Endodermal cell (in vitro differentiated cells): ENCODE measurements around the gene VDR. TPM values are rescaled to one million over a fixed set of nuclear protein-coding genes. Genes with fewer than 3 reads are reported as not detected.
A peak's percentile ranks its signal among the peaks of the same experiment; 100 is the strongest.

Experiments
- DNase-seq: peaks from one replicate; pipeline ENCODE4 v3.0.0-alpha.2; 2017
- H3K27ac ChIP-seq: 2 replicates; pipeline ENCODE4 v1.5.1; 2013; ENCODE audit warnings: mild to moderate bottlenecking, low read depth, low read length, moderate library complexity
- H3K27me3 ChIP-seq: 2 replicates; pipeline ENCODE4 v1.6.1; 2013; ENCODE audit warnings: mild to moderate bottlenecking, low read length, moderate library complexity; ENCODE audit not compliant: insufficient read depth, control insufficient read depth, poor library complexity, severe bottlenecking
- H3K36me3 ChIP-seq: 2 replicates; pipeline ENCODE4 v1.7.0; 2013; ENCODE audit warnings: mild to moderate bottlenecking, low read length, moderate library complexity; ENCODE audit not compliant: control insufficient read depth, insufficient read depth
- H3K4me1 ChIP-seq: one replicate; pipeline ENCODE4 v1.7.0; 2013; ENCODE audit warnings: low read length; ENCODE audit not compliant: control insufficient read depth, insufficient read depth
- H3K4me3 ChIP-seq: 2 replicates; pipeline ENCODE4 v1.5.1; 2013; ENCODE audit warnings: mild to moderate bottlenecking, low read length, moderate library complexity
- H3K9ac ChIP-seq: 2 replicates; pipeline ENCODE4 v1.6.1; 2013; ENCODE audit warnings: mild to moderate bottlenecking, low read length, moderate library complexity; ENCODE audit not compliant: poor library complexity, severe bottlenecking; ENCODE audit errors: extremely low read depth
- H3K9me3 ChIP-seq: 2 replicates; pipeline ENCODE4 v1.6.1; 2013; ENCODE audit warnings: mild to moderate bottlenecking, low read length, moderate library complexity; ENCODE audit not compliant: control insufficient read depth
- H3K27ac Mint-ChIP-seq: 2 replicates; pipeline ENCODE4 v1.8.0; 2020; ENCODE audit warnings: mixed read lengths
- H3K27me3 Mint-ChIP-seq: 2 replicates; pipeline ENCODE4 v1.8.0; 2021; ENCODE audit warnings: mild to moderate bottlenecking, mixed read lengths; ENCODE audit not compliant: insufficient read depth
- H3K36me3 Mint-ChIP-seq: 2 replicates; pipeline ENCODE4 v1.8.0; 2020; ENCODE audit warnings: low read depth, mixed read lengths
- H3K4me1 Mint-ChIP-seq: 2 replicates; pipeline ENCODE4 v1.8.0; 2020; ENCODE audit warnings: mixed read lengths
- H3K4me3 Mint-ChIP-seq: 2 replicates; pipeline ENCODE4 v1.8.0; 2020; ENCODE audit warnings: mild to moderate bottlenecking, moderate library complexity, mixed read lengths
- H3K9me3 Mint-ChIP-seq: 2 replicates; pipeline ENCODE4 v1.8.0; 2020; ENCODE audit warnings: mild to moderate bottlenecking, mixed read lengths
- WGBS, 2 experiments: methylation state at CpG; one replicate each; pipeline versions ENCODE4 v1.1.5 to v1.1.7; 2013; ENCODE audit warnings: missing lambda C conversion rate in 2 of 2, mixed read lengths in 1 of 2; ENCODE audit not compliant: insufficient coverage in 1 of 2, insufficient read length in 1 of 2; 5-methylcytosine and 5-hydroxymethylcytosine counted together
- total RNA-seq, 2 donors: library from RNA; stranded (reverse); fragmentation: NEBNext Ultra II Directional in 1 of 2; extraction: Animal tissue kit (Norgen Biotek cat#: 25700) in 1 of 2; gene quantifications; 2 replicates in 1 of 2; 3 replicates in 1 of 2; pipeline ENCODE4 v1.2.1, GENCODE V29; 2021
- TF ChIP-seq, protein P1 (sequence below): fragments of 200-600 bp; sonication (generic); conservative IDR thresholded peaks from 2 replicates; pipeline ENCODE4 v1.5.0; 2021; ENCODE audit warnings: antibody characterized with exemption, mild to moderate bottlenecking

The VDR gene
- total RNA-seq, 2 donors from 2014 or later = 0.04 TPM; not detected in 1

DNA sequence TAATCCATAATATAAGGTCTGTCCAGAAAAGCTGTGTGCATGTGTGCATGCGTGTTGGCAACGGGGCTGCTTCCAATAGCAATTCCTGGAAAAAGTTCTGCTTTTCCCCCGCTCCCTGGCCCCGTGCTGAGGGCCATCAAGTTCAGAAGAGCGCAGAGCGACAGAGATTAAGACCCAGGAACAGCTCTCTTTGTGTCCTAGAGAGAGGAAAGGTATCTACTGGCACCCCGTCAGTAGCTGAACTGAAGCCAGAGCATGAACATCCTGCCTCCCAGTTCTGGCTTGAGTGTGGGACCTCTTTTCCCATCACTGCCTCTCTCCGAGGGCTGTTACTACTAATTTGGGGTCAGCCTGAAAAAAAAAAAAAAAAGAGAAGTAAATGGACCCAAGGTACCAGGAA, 100.6 kb downstream of the VDR start:
- H3K27me3 ChIP-seq = no peaks in the 10 kb centered on the region
- Mint-ChIP-seq H3K9me3 (no peaks in the 10 kb centered on the region), H3K27ac (peak overlapping the region; percentile 39), H3K4me1 (peaks cover 51% of the 10 kb centered on the region), H3K4me3 (no peak overlapping the region), H3K36me3 (peaks cover 32% of the 10 kb centered on the region), H3K27me3 (no peaks in the 10 kb centered on the region)
- H3K27ac ChIP-seq = no peak overlapping the region
- TF ChIP-seq, protein P1, sequence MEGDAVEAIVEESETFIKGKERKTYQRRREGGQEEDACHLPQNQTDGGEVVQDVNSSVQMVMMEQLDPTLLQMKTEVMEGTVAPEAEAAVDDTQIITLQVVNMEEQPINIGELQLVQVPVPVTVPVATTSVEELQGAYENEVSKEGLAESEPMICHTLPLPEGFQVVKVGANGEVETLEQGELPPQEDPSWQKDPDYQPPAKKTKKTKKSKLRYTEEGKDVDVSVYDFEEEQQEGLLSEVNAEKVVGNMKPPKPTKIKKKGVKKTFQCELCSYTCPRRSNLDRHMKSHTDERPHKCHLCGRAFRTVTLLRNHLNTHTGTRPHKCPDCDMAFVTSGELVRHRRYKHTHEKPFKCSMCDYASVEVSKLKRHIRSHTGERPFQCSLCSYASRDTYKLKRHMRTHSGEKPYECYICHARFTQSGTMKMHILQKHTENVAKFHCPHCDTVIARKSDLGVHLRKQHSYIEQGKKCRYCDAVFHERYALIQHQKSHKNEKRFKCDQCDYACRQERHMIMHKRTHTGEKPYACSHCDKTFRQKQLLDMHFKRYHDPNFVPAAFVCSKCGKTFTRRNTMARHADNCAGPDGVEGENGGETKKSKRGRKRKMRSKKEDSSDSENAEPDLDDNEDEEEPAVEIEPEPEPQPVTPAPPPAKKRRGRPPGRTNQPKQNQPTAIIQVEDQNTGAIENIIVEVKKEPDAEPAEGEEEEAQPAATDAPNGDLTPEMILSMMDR = no peak
- H3K9ac ChIP-seq = no peak overlapping the region
- no peak for DNase-seq
- H3K9me3 ChIP-seq = no peaks in the 10 kb centered on the region
- 96 to 100% methylated on average over 7 to 8 of the region's 8 CpGs for WGBS, 2 experiments
- H3K36me3 ChIP-seq = peaks cover 56% of the 10 kb centered on the region
- H3K4me1 ChIP-seq = peaks cover 16% of the 10 kb centered on the region
- no peak overlapping the region for H3K4me3 ChIP-seq

DNA sequence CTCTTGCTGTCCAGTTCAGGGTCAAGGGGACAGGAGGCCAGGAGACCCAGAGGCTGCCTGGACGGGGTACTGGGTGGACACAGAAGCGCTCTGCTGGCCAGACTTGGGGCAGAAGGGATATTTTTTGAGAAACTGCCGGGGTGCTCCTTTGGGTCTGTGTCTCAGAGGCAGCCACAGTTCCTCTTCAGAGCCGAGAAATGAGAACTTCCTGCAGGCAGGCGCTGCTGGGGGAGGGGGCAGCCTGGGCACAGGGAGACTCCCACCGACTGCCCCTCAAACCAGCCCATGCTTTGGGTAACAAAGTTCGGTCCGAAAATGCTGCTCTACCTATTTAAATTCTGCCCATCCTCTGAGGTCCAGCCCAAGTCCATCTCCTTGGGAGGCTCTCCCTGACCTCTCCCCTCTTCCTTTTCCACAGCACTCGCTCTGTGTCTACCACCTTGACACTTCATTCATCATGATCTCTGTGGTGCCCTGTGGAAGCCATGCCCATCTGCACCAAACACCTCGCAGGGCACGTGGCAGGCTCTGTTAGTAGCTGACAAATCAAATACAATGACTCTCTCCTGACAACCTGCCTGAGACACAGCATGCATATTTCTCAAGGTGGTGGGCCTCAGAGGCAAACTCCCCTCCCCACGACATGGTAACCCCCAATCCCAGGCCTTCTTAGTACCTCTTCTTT, 101.5 kb downstream of the VDR start:
- peaks cover 43% of the 10 kb centered on the region for H3K4me1 Mint-ChIP-seq
- no peaks in the 10 kb centered on the region for H3K9me3 ChIP-seq
- TF ChIP-seq, protein P1 = no peak
- peak overlapping the region; percentile 54 for H3K27ac Mint-ChIP-seq
- peaks cover 64% of the 10 kb centered on the region for H3K36me3 ChIP-seq
- no peak overlapping the region for H3K9ac ChIP-seq
- H3K36me3 Mint-ChIP-seq = peaks cover 32% of the 10 kb centered on the region
- peaks cover 14% of the 10 kb centered on the region for H3K4me1 ChIP-seq
- H3K27me3 ChIP-seq = no peaks in the 10 kb centered on the region
- no peak for DNase-seq
- no peak overlapping the region for H3K4me3 ChIP-seq
- no peaks in the 10 kb centered on the region for H3K27me3 Mint-ChIP-seq
- no peaks in the 10 kb centered on the region for H3K9me3 Mint-ChIP-seq
- H3K4me3 Mint-ChIP-seq = no peak overlapping the region
- 91 to 97% methylated on average over 8 to 12 of the region's 12 CpGs for WGBS, 2 experiments
- H3K27ac ChIP-seq = no peak overlapping the region

DNA sequence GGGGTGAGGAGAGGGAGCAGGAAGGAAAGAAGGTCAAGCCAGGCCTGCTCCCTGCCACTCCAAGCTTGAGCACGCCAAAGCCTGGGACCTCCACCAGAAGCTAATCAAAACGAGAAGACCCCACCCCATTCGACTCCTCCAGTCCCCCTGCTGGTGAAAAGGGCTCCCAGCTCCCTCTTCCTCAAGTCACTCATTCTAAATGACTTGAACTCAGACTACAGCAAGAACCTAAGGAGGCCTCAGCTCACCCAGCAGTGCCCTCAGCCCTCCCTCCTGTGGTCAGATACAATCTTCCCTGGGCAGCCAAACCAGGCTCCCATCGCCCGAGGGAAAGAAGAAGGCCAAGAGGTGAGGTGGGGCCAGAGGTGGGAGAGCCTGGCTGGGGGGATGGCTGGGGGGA, 102.5 kb downstream of the VDR start:
- Histone ChIP-seq H3K9me3 (no peaks in the 10 kb centered on the region), H3K27ac (no peak overlapping the region), H3K4me3 (no peak overlapping the region), H3K4me1 (peaks cover 7% of the 10 kb centered on the region), H3K36me3 (peaks cover 72% of the 10 kb centered on the region), H3K9ac (no peak overlapping the region), H3K27me3 (no peaks in the 10 kb centered on the region)
- TF ChIP-seq, protein P1 = peak; percentile 73
- Mint-ChIP-seq H3K4me1 (peaks cover 34% of the 10 kb centered on the region), H3K4me3 (no peak overlapping the region), H3K27ac (peak overlapping the region; percentile 48), H3K36me3 (peaks cover 35% of the 10 kb centered on the region), H3K27me3 (no peaks in the 10 kb centered on the region), H3K9me3 (no peaks in the 10 kb centered on the region)
- peak; percentile 83 for DNase-seq
- WGBS, 2 experiments = 71 to 80% methylated on average over 2 to 5 of the region's 5 CpGs
